GM12878 (cell line): ENCODE results near the gene MEF2C. TPM values are rescaled to one million over a fixed set of nuclear protein-coding genes. Genes with fewer than 3 reads are reported as not detected.

Experiments used
- ATAC-seq: fragments of 200-7000 bp; cut with Tn5 transposase; 3 replicates; pipeline ENCODE4 v1.9.1; 2020; ENCODE audit warnings: mild to moderate bottlenecking, moderate library complexity
- BruUV-seq: library from RNA; stranded (reverse); fragments of 400-500 nt; replicated peaks from 2 replicates; lab custom pipeline; 2021; lab: Mats Ljungman, UMichigan
- CTCF ChIA-PET: fragments of 300-600 bp; sonication (Branson Sonifier 250); formaldehyde crosslinking; extraction: SDS; loops from one replicate; lab custom pipeline; 2021; ENCODE audit warnings: inconsistent platforms; lab: Yijun Ruan, JAX
- POLR2A ChIA-PET: fragments of 350-600 bp; formaldehyde crosslinking; extraction: SDS; loops from one replicate; lab custom pipeline; 2021; ENCODE audit warnings: inconsistent platforms; lab: Charles Lee
- RAD21 ChIA-PET: fragments of 300-600 bp; sonication (Branson Sonifier 250); formaldehyde crosslinking; loops from one replicate; lab custom pipeline; 2023; ENCODE audit warnings: antibody characterized with exemption; ENCODE audit not compliant: unreplicated experiment; lab: Charles Lee
- SMC1A ChIA-PET: fragments of 300-600 bp; sonication (Branson Sonifier 250); formaldehyde crosslinking; loops from one replicate; lab custom pipeline; 2023; ENCODE audit not compliant: unreplicated experiment, uncharacterized antibody; lab: Charles Lee
- DNase-seq: peaks from one replicate; pipeline ENCODE4 v3.0.0-alpha.2; 2011; ENCODE audit warnings: low read depth, low spot score
- FAIRE-seq: peaks from 3 replicates; lab custom pipeline; 2011; peaks lifted over from hg19 to GRCh38; lab: Jason Lieb, UNC
- H2AFZ ChIP-seq: 2 replicates; pipeline ENCODE4 v1.6.0; 2011; ENCODE audit warnings: low read depth, low read length, control low read depth; ENCODE audit not compliant: control insufficient read depth
- H3K27ac ChIP-seq: 2 replicates; pipeline ENCODE4 v1.5.1; 2011; ENCODE audit warnings: control low read depth; ENCODE audit not compliant: control insufficient read depth, insufficient read depth
- H3K27me3 ChIP-seq, 2 experiments: replicated peaks in 1 of 2; 2 replicates each; pipeline versions ENCODE4 v1.6.0 to v1.6.1; 2011; ENCODE audit warnings: low read length in 1 of 2; ENCODE audit not compliant: control insufficient read depth in 2 of 2, insufficient read depth in 2 of 2
- H3K36me3 ChIP-seq, 2 experiments: 2 replicates each; pipeline ENCODE4 v1.5.1; 2011; ENCODE audit warnings: low read length in 1 of 2; ENCODE audit not compliant: control insufficient read depth in 2 of 2, insufficient read depth in 2 of 2
- H3K4me1 ChIP-seq: 2 replicates; pipeline ENCODE4 v1.6.1; 2011; ENCODE audit warnings: mild to moderate bottlenecking, low read length, moderate library complexity, mixed read lengths; ENCODE audit not compliant: control insufficient read depth, insufficient read depth
- H3K4me2 ChIP-seq: 2 replicates; pipeline ENCODE4 v1.6.0; 2011; ENCODE audit warnings: control low read depth; ENCODE audit not compliant: control insufficient read depth, insufficient read depth
- H3K4me3 ChIP-seq: fragments of 200-600 bp; sonication (generic); 2 replicates; pipeline ENCODE4 v1.5.1; 2016
- H3K79me2 ChIP-seq: 2 replicates; pipeline ENCODE4 v1.6.0; 2011; ENCODE audit warnings: low read length; ENCODE audit not compliant: control insufficient read depth, insufficient read depth
- H3K9ac ChIP-seq: 2 replicates; pipeline ENCODE4 v1.8.0; 2011; ENCODE audit warnings: low read length, control low read depth, mixed read lengths; ENCODE audit not compliant: control insufficient read depth, insufficient read depth
- H3K9me3 ChIP-seq: replicated peaks from 3 replicates; pipeline ENCODE4 v1.5.1; 2011; ENCODE audit warnings: mild to moderate bottlenecking, low read length; ENCODE audit not compliant: control insufficient read depth, insufficient read depth
- H4K20me1 ChIP-seq: 2 replicates; pipeline ENCODE4 v1.6.0; 2011; ENCODE audit not compliant: control insufficient read depth, insufficient read depth
- ETV6 ChIP-seq, 2 experiments: fragments of 450-650 bp in 1 of 2; IDR thresholded peaks in 1 of 2; conservative IDR thresholded peaks in 1 of 2; 2 replicates each; pipeline ENCODE4 v1.6.1; 2014; ENCODE audit warnings: antibody characterized with exemption in 1 of 2, borderline replicate concordance in 1 of 2, low read depth in 1 of 2, mild to moderate bottlenecking in 1 of 2, moderate library complexity in 1 of 2
- EZH2 ChIP-seq: IDR thresholded peaks from 2 replicates; pipeline ENCODE4 v1.6.1; 2012; ENCODE audit warnings: low read depth, mild to moderate bottlenecking, control low read depth, inconsistent platforms, low read length, borderline replicate concordance; ENCODE audit not compliant: control insufficient read depth
- SPI1 ChIP-seq: IDR thresholded peaks from 2 replicates; pipeline ENCODE4 v1.6.1; 2011; ENCODE audit warnings: low read depth, mild to moderate bottlenecking, low read length, moderate library complexity, borderline replicate concordance; ENCODE audit not compliant: insufficient read depth
- WGBS: methylation state at CpG from one replicate; pipeline ENCODE4 v1.1.6; 2016; ENCODE audit warnings: low lambda C conversion rate; ENCODE audit not compliant: insufficient replicate concordance, insufficient coverage; ENCODE audit errors: missing lambda C conversion rate; 5-methylcytosine and 5-hydroxymethylcytosine counted together
- in situ Hi-C: fragments of 300-500 bp; cut with MboI; formaldehyde crosslinking; loops from 9 replicates; pipeline ENCODE4 v1.14.3; 2018; ENCODE audit warnings: mixed read lengths
- intact Hi-C: fragments of 100-400 bp; cut with micrococcal nuclease; formaldehyde crosslinking; loops from one replicate; pipeline ENCODE4 v1.14.2; 2022; ENCODE audit not compliant: unreplicated experiment
- polyA plus RNA-seq, 11 experiments: library from polyadenylated mRNA; depleted of rRNA in 4 of 11; unstranded in 6 of 11; stranded (reverse) in 5 of 11; fragments of >200 nt; fragmentation: Nextera tagmentation in 4 of 11; fragmentation: Illumina TruSeq in 1 of 11; extraction: Ambion mirVana in 4 of 11; extraction: Trizol in 1 of 11; gene quantifications; 1 replicate in 1 of 11; 2 replicates in 10 of 11; pipeline versions ENCODE4 v1.2.1 to v1.2.3, GENCODE V29; 2011 to 2016; ENCODE audit warnings: inconsistent platforms in 2 of 11, missing spikeins in 2 of 11, low read depth in 1 of 11
- total RNA-seq, 4 experiments: library from RNA; depleted of rRNA in 3 of 4; stranded (reverse); fragments of >200 nt in 3 of 4; fragmentation: Illumina TruSeq in 1 of 4; extraction: Trizol in 1 of 4; gene quantifications; 2 replicates each; pipeline versions ENCODE4 v1.2.1 to v1.2.3, GENCODE V29; 2013 to 2021

The MEF2C gene
- total and polyA plus RNA-seq, 10 of the 15 experiments (the other 5 are each of a cell fraction or from before 2014, with no cell fraction given), result 104 to 225 (median 180) TPM

- 18% methylated on average over 22 of the region's 25 CpGs for WGBS
- H2AFZ ChIP-seq, result no peak overlapping the region
- peaks cover 6% of the 10 kb centered on the region; the same call in 1 of the 2 replicates for H3K4me1 ChIP-seq
- FAIRE-seq (no peak), ATAC-seq (no peak), DNase-seq (no peak)
- no peak overlapping the region for H3K4me2 ChIP-seq
- H3K9me3 ChIP-seq, result no peaks in the 10 kb centered on the region; the same call in 2 of the 3 replicates
- no peak overlapping the region for H3K27ac ChIP-seq
- TF ChIP-seq EZH2 (peak; percentile 91; the same call in 1 of the 2 replicates), SPI1 (0 out of 2 replicates have a peak, but pooled peaks have one; percentile 32), ETV6 (conservative IDR thresholded peaks at IDR 0.05 in 1 of 2, IDR thresholded peaks at IDR 0.05 in 1 of 2; ENCODE audit: borderline replicate concordance in 1 of 2, low read depth in 1 of 2) (no peak)
- in situ Hi-C loops, result loop anchor here (10.0 kb wide), 1 partner anchor 407 kb away; the partner anchor contains the start of gene TMEM161B
- no peak overlapping the region for H3K9ac ChIP-seq
- ChIA-PET RAD21 (no interaction called here), SMC1A (interaction anchor here (0.7 to 1.4 kb wide), 3 partner anchors 10 to 891 kb away, joined by 3 to 6 read pairs (median 3); no protein-coding TSS in a partner anchor), POLR2A (no interaction called here), CTCF (interaction anchor here (1.1 to 2.3 kb wide), 2 partner anchors 10 to 20 kb away, joined by 3 to 7 read pairs; no protein-coding TSS in a partner anchor)
- H3K36me3 ChIP-seq, result no peaks in the 10 kb centered on the region
- no TSS peak for BruUV-seq
- intact Hi-C loops, result loop anchor here (10.0 kb wide), 1 partner anchor 167 kb away; no protein-coding TSS in a partner anchor
- no peaks in the 10 kb centered on the region for H4K20me1 ChIP-seq
- H3K4me3 ChIP-seq, result no peak overlapping the region
- H3K79me2 ChIP-seq, result no peaks in the 10 kb centered on the region
- H3K27me3 ChIP-seq, result peaks cover 0 to 21% of the 10 kb centered on the region in 2 experiments
These were observed 211.2 kb downstream of the MEF2C start for GRCh38 chr5:88671505-88672499.
